Measurements from ENCODE around the gene ATAD2B.

DNA sequence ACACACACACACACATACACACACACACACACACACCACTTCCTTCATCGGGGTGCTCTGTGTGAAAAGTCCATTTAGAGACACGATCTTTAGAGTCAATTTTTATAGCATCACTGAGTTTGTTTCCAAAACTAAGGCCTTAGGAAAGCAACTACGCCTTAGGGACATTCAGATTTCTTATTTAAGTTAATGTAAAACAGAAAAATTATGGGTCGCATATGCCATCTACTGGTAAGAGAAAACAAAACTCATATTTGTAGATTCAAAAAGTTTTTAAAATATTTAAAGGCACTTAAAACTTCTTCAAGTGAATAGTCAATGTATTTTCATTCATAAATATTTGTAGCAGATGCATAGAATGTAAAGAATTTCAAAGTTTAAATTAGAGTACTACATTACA is 166.2 kb downstream of the ATAD2B start:
- TF ChIP-seq FOSL1 (IDR thresholded peaks at IDR 0.05; ENCODE audit: insufficient read depth, low read depth, low read length) (no peak), EZH2 (IDR thresholded peaks at IDR 0.05; ENCODE audit: low read depth, low read length, severe bottlenecking) (no peak), TAF1 (IDR thresholded peaks at IDR 0.05; ENCODE audit: low read depth, low read length) (no peak), CBX8 (IDR thresholded peaks at IDR 0.05; ENCODE audit: borderline replicate concordance, low read depth, low read length) (no peak), JUN (IDR thresholded peaks at IDR 0.05; ENCODE audit: low read depth, low read length) (no peak), TBP (IDR thresholded peaks at IDR 0.05; ENCODE audit: low read depth, low read length) (no peak), EGR1 (IDR thresholded peaks at IDR 0.05; ENCODE audit: borderline replicate concordance, low read depth, low read length) (no peak), ZNF274 (IDR thresholded peaks at IDR 0.05; ENCODE audit: borderline replicate concordance, extremely low read depth, low read length) (no peak), TEAD4 (IDR thresholded peaks at IDR 0.05; ENCODE audit: low read depth, low read length) (no peak), POLR2AphosphoS5 (IDR thresholded peaks at IDR 0.05; ENCODE audit: low read depth, low read length) (no peak), YY1 (IDR thresholded peaks at IDR 0.05; ENCODE audit: low read depth, low read length) (no peak), CBX5 (IDR thresholded peaks at IDR 0.05; ENCODE audit: low read depth, low read length) (no peak)
- TF ChIP-seq, protein P1, sequence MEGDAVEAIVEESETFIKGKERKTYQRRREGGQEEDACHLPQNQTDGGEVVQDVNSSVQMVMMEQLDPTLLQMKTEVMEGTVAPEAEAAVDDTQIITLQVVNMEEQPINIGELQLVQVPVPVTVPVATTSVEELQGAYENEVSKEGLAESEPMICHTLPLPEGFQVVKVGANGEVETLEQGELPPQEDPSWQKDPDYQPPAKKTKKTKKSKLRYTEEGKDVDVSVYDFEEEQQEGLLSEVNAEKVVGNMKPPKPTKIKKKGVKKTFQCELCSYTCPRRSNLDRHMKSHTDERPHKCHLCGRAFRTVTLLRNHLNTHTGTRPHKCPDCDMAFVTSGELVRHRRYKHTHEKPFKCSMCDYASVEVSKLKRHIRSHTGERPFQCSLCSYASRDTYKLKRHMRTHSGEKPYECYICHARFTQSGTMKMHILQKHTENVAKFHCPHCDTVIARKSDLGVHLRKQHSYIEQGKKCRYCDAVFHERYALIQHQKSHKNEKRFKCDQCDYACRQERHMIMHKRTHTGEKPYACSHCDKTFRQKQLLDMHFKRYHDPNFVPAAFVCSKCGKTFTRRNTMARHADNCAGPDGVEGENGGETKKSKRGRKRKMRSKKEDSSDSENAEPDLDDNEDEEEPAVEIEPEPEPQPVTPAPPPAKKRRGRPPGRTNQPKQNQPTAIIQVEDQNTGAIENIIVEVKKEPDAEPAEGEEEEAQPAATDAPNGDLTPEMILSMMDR (IDR thresholded peaks at IDR 0.05; ENCODE audit: control extremely low read depth in 1 of 3, insufficient read depth in 1 of 3, low read depth in 1 of 3, low read length in 3 of 3) = no peak
- TF ChIP-seq, protein P2, sequence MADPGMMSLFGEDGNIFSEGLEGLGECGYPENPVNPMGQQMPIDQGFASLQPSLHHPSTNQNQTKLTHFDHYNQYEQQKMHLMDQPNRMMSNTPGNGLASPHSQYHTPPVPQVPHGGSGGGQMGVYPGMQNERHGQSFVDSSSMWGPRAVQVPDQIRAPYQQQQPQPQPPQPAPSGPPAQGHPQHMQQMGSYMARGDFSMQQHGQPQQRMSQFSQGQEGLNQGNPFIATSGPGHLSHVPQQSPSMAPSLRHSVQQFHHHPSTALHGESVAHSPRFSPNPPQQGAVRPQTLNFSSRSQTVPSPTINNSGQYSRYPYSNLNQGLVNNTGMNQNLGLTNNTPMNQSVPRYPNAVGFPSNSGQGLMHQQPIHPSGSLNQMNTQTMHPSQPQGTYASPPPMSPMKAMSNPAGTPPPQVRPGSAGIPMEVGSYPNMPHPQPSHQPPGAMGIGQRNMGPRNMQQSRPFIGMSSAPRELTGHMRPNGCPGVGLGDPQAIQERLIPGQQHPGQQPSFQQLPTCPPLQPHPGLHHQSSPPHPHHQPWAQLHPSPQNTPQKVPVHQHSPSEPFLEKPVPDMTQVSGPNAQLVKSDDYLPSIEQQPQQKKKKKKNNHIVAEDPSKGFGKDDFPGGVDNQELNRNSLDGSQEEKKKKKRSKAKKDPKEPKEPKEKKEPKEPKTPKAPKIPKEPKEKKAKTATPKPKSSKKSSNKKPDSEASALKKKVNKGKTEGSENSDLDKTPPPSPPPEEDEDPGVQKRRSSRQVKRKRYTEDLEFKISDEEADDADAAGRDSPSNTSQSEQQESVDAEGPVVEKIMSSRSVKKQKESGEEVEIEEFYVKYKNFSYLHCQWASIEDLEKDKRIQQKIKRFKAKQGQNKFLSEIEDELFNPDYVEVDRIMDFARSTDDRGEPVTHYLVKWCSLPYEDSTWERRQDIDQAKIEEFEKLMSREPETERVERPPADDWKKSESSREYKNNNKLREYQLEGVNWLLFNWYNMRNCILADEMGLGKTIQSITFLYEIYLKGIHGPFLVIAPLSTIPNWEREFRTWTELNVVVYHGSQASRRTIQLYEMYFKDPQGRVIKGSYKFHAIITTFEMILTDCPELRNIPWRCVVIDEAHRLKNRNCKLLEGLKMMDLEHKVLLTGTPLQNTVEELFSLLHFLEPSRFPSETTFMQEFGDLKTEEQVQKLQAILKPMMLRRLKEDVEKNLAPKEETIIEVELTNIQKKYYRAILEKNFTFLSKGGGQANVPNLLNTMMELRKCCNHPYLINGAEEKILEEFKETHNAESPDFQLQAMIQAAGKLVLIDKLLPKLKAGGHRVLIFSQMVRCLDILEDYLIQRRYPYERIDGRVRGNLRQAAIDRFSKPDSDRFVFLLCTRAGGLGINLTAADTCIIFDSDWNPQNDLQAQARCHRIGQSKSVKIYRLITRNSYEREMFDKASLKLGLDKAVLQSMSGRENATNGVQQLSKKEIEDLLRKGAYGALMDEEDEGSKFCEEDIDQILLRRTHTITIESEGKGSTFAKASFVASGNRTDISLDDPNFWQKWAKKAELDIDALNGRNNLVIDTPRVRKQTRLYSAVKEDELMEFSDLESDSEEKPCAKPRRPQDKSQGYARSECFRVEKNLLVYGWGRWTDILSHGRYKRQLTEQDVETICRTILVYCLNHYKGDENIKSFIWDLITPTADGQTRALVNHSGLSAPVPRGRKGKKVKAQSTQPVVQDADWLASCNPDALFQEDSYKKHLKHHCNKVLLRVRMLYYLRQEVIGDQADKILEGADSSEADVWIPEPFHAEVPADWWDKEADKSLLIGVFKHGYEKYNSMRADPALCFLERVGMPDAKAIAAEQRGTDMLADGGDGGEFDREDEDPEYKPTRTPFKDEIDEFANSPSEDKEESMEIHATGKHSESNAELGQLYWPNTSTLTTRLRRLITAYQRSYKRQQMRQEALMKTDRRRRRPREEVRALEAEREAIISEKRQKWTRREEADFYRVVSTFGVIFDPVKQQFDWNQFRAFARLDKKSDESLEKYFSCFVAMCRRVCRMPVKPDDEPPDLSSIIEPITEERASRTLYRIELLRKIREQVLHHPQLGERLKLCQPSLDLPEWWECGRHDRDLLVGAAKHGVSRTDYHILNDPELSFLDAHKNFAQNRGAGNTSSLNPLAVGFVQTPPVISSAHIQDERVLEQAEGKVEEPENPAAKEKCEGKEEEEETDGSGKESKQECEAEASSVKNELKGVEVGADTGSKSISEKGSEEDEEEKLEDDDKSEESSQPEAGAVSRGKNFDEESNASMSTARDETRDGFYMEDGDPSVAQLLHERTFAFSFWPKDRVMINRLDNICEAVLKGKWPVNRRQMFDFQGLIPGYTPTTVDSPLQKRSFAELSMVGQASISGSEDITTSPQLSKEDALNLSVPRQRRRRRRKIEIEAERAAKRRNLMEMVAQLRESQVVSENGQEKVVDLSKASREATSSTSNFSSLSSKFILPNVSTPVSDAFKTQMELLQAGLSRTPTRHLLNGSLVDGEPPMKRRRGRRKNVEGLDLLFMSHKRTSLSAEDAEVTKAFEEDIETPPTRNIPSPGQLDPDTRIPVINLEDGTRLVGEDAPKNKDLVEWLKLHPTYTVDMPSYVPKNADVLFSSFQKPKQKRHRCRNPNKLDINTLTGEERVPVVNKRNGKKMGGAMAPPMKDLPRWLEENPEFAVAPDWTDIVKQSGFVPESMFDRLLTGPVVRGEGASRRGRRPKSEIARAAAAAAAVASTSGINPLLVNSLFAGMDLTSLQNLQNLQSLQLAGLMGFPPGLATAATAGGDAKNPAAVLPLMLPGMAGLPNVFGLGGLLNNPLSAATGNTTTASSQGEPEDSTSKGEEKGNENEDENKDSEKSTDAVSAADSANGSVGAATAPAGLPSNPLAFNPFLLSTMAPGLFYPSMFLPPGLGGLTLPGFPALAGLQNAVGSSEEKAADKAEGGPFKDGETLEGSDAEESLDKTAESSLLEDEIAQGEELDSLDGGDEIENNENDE (IDR thresholded peaks at IDR 0.05; ENCODE audit: insufficient replicate concordance, low read length) = no peak

All from H1 (cell line).